IPS-NIHi7 (cell line): ENCODE data around the gene PFKP.

Experiments used
- DNase-seq: peaks from one replicate; pipeline ENCODE4 v3.0.0; 2012; ENCODE audit warnings: mixed read lengths; ENCODE audit errors: extremely low spot score

Gene PFKP

DNA sequence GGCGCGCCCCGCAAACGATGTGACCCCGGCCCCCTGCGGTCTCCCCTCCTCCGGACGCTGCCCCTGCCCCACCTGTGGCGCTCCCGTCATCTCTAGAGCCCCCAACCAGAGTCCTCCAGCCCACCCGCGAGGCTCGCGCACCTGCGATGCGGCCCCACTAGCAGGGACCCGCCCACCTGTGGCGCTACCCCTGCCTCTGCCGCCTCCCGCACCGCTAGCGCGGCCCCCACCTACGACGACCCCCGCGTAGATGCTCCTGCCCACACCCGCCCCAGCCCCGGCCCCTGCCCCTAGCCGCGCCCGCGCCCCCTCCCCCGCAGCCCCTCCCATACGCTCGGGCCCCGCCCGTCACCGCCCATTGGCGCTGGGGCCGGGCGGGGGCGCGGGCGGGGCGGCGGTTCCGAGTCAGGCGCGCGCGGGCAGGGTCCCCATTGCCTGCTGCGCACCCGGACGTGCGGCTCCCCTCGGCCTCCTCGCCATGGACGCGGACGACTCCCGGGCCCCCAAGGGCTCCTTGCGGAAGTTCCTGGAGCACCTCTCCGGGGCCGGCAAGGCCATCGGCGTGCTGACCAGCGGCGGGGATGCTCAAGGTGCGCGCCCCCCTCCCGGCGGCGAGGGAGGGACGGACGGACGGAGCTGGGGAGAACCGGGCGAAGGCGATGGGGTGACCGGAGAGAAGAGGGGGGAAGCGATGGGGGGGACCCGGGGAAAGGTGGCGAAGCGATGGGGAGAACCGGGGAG lies at the start of gene PFKP:
TSS of gene PFKP (plus strand) at position 431 of the 741 bp plus-strand sequence. CDS start at position 479, 48 bp downstream.
- DNase-seq = peak; percentile 67

DNA sequence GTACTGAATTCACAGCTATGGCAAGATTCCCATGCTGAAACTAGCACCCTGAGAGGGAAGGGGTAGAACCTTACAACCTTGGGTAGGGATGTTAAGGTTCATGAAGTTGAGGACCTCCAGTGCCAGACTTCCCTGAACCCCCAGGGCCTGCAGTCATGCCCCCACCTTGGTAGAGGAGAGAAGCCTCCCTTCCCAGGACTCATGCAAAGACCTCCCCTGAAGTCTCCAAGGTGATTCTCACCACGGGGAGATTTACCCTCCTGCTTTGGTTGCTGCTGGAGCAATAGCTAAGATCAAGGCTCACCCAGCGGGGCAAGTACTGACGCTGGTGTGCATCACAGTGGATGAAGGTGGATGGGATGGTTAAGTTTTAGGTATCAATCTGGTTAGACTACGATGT lies 49.1 kb upstream of the PFKP start:
- DNase-seq = no peak

DNA sequence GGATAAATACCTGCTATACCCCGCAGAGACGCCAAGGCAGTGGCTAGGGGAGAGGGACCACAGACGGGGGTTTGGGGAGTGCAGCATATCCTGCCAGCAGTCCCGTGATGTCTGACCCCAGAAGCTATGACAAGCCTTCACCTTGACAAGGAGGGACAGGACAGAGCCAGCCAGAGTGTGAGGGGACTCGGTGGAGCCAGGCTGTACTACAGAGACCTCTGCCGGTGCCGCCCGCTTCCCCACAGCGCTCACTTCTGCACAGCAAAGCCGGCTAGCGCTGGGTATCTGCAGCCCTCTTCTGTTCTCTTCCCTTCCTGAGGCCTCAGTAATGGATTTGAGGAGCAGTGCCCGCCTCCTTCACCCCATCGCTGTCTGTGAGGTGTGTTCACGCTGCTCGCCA lies 47.0 kb upstream of the PFKP start:
- no peak for DNase-seq

- DNase-seq = no peak
Observed at GRCh38 chr10:3020881-3021280, 46.5 kb upstream of the PFKP start.

GRCh38 chr10:3022027-3022426 lies 45.3 kb upstream of the PFKP start:
- DNase-seq = no peak

DNA sequence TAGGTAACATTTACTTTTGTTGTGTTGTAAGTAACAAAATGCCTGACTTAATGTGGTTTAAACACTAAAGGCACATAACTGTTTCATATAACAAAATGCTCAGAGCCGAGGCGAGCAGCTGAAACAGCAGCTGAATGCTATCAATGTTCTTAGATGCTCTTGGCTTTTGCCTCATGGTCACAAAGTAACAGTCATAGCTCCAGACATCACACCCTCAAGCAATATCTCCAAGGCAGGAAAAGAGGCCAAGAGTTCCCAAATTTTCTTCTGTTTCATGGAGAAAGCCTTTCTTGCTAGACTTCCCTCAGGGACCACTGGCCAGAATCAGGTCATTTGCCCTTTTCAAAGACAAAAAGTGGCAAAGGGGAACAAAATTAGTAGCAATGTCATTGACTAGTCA lies 43.5 kb upstream of the PFKP start:
- no peak for DNase-seq

- no peak for DNase-seq
Observed at GRCh38 chr10:3025026-3025683, 42.2 kb upstream of the PFKP start.

- no peak for DNase-seq
Observed at GRCh38 chr10:3027866-3028265, 39.5 kb upstream of the PFKP start.

GRCh38 chr10:3028441-3028840 lies 38.9 kb upstream of the PFKP start:
- no peak for DNase-seq

GRCh38 chr10:3030765-3031164 lies 36.6 kb upstream of the PFKP start:
- DNase-seq = no peak

DNA sequence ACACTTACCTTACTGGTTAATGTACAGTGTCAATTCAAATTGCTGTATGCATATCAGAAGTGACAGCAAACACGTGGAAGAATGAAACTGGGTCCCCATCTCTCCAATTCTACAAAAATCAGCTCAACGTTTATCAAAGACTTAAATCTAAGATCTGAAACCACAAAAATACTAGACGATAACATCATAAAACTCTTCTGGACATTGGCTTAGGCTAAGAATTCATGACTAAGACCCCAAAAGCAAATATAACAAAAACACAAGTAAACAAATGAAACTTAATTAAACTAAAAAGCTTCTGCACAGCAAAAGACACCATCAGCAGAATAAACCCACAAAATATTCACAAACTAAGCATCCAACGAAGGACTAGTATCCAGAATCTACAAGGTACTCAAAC lies 35.9 kb upstream of the PFKP start:
- no peak for DNase-seq

GRCh38 chr10:3033925-3034324 lies 33.4 kb upstream of the PFKP start:
- DNase-seq = no peak

- DNase-seq = no peak
Observed at GRCh38 chr10:3034616-3035015, 32.7 kb upstream of the PFKP start.

DNA sequence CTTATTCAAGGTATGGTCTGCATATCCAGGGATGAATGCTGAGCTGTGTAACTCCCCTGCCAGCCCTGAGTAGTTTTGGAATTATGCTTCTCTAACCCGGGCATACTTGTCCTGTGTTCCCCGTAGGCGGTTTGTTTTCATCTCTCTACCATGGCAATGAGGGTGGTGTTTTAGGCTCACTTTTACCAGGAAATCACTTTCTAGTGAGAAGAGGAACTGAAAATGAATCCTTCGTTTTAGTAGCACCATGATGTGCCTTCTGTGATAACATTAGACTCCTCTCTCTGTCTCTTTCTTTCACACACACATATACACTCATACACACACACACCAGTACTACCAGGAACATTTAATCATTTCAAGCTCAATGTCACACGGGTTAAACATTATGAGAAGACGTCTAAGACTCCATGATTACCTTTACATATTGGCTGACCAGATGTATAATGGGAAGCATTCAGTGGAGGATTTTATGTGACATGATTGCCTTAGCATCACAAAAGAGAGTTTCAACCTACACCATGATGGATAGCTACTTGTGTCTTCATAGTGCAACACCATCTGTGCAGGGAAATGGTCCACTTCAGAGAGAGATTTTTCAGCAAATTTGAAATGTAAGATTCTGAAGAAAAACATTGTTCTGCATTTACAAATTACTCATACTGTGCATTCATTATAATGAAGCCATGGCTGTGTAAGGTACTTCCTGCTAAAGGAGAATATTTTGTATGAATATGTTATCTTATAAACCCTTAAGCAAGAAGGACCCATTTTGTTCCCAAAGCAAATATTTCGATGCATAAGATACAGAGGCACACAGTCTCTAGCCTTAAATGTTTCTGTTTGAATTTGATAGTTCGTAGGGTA lies 31.0 kb upstream of the PFKP start:
- DNase-seq = no peak

DNA sequence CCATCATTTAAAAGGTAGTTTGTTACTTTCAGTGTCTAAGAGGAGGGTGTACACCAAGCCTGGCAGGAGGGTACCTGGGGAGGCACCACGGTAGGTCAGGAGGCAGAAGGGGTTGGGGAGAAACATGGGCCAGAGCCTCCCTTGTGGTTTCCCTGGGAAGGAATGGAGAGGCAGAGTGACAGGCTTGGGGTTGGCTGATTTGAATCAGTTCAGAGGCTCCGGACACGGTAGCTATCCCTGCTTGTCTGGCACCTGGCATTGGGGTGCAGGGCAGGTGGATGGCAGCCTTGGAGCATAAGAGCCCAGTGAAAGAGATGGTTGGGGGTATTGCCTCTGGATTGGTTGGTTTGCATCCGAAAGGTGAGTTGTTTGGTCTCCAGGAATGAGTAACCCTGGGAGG lies 30.2 kb upstream of the PFKP start:
- no peak for DNase-seq

DNA sequence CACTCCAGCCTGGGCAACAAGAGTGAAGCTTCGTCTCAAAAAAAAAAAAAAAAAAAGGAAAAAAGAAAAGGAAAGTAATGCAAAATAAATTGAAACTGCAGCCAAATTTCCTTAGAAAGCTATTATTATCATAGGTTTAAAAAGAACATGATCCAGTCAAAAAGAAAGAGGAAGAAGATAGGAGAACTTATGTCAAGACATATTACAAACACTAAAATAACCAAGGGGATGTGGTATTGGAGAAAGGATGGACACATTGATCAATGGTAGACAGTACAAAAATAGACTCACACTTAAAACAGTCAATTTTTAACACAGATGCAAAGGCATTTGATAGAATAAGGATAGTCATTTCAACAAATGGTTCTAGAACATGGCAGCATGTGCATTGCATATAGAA lies 27.3 kb upstream of the PFKP start:
- no peak for DNase-seq

DNA sequence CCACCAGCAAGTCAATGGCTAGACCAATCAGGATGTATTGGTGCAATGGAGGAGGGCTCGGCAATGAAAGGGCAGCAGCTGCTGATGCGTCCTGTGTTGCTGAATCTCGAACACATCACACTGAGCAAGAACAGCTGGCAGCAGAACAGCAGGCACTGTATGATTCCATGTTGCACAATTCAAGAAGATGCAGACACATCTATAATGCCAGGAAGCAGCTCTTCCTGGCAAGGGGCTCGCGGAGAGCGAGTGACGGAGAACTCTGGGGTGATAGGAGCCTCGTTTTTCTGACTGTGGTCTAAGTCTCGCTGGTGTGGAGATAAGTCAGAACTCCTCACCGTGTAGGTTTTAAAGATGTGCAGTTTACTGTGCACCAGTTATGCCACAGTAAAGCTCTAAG lies 24.8 kb upstream of the PFKP start:
- no peak for DNase-seq

- peak; percentile 79 for DNase-seq
Observed at GRCh38 chr10:3043512-3044368, 23.6 kb upstream of the PFKP start.

DNA sequence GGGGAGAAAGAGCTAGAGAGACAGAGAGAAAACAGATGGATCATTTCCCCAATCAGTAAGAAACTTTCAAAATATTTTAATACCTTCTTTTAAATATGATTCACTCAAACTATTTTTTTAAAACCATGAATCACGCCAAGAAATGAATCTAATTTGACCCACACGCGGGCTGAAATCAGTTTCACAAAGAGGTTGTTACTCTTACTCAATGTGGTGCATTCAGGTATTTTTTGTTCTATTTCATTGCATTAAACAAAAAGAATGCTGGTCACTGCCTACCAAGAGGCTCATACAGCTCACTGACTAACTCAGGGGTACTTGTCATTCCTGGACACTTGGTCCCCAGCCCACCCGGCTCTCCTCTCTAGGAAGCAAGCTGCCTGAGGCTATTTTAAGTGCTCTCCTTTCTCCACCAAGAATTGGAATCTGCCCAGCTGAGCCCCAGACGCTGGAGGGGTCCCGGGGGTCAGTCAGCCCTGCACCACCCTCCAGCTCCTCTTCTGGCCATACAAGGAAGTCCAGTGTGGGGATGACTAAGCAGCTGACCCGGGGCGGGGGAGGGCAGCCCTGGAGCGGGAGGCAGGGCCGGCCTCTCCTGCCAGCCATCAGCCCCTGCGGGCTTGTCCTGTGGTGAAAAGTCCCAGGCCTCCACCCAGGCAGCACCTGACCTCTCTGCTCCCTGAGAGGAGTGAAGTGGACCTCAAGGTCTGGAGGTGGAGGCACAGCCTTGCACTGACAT lies 21.7 kb upstream of the PFKP start:
- DNase-seq = peak; percentile 86

- DNase-seq = no peak
Observed at GRCh38 chr10:3046210-3046779, 21.1 kb upstream of the PFKP start.
